ENCODE data around the gene GCH1. TPM values are rescaled to one million over a fixed set of nuclear protein-coding genes. Genes with fewer than 3 reads are reported as not detected.

The GCH1 gene
- polyA plus RNA-seq, 2 of the 4 experiments (the other 2 are of a cell fraction): 2.9 to 5.0 TPM

DNA sequence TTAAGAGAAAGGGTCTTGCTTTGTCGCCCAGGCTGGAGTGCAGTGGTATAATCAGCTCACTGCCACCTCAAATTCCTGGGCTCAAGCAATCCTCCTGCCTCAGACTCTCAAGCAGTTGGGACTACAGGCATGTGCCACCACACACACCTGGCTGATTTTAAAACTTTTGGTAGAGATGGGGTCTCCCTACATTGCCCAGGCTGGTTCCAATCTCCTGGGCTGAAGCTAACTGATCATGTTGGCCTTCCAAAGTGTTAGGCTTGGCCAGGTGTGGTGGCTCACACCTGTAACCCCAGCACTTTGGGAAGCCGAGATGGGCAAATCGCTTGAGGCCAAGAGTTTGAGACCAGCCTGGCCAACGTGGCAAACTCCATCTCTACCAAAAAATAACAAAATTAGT is 43.9 kb upstream of the GCH1 start:
- POLR2A ChIA-PET: no interaction called here
- no peak overlapping the region for H3K4me2 ChIP-seq
- H3K4me1 ChIP-seq: no peaks in the 10 kb centered on the region
- no peak for DNase-seq (ENCODE audit: low read depth in 1 of 2, low spot score in 1 of 2)
- no peaks in the 10 kb centered on the region for H3K9me3 ChIP-seq
- FAIRE-seq: no peak
- ATAC-seq: no peak
- TF ChIP-seq NR3C1 (IDR thresholded peaks at IDR 0.05): no peak
- no peak for TF ChIP-seq RFX5 (IDR thresholded peaks at IDR 0.05)
- TF ChIP-seq EHMT2 (IDR thresholded peaks at IDR 0.05; ENCODE audit: low read depth): no peak
- no peak for TF ChIP-seq HEYL (CRISPR knock-in tag; IDR thresholded peaks at IDR 0.05)
- CTCF ChIA-PET: no interaction called here
- no peak overlapping the region for H3K27ac ChIP-seq
- WGBS (ENCODE audit: missing lambda C conversion rate): 93% methylated on average over 4 of the region's 4 CpGs
- H3K4me3 ChIP-seq: no peak overlapping the region

DNA sequence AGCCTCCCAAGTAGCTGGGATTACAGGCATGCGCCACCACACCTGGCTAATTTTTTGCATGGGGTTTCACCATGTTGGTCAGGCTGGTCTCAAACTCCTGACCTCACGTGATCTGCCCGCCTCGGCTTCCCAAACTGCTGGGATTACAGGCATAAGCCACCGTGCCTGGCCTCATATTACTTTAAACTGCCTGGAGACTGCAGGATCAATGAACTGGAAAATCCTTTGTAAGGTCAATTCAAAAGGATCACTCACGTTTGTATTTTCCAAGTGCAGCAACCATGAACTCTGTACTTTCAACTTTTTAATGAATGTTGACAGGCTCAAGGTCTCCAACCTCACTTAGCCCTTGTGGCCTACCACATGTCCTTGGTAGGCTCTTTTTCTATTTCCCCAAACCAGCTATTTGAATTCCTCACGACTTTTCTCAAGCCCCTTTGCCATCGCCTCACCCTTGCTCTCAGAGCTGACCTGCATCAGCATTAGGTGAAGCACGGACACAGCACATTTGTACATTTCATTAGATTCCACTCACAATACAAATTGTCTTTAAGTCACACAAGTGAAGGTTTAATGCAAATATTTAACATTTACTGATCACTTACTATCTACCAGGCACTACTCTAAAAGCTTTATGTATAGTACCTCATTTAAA is 42.2 kb upstream of the GCH1 start:
- TF ChIP-seq EHF (CRISPR knock-in tag; IDR thresholded peaks at IDR 0.05): no peak
- TF ChIP-seq MAZ (IDR thresholded peaks at IDR 0.05; ENCODE audit: borderline replicate concordance, low read depth, low read length): no peak
- no peak for TF ChIP-seq GATA3 (IDR thresholded peaks at IDR 0.05; ENCODE audit: borderline replicate concordance)
- no peak for TF ChIP-seq EHMT2 (IDR thresholded peaks at IDR 0.05; ENCODE audit: low read depth)
- TF ChIP-seq RNF2 (IDR thresholded peaks at IDR 0.05; ENCODE audit: borderline replicate concordance, low read depth): no peak
- no peak for TF ChIP-seq MYC (IDR thresholded peaks at IDR 0.05; ENCODE audit: borderline replicate concordance, low read length)
- TF ChIP-seq, protein P1, sequence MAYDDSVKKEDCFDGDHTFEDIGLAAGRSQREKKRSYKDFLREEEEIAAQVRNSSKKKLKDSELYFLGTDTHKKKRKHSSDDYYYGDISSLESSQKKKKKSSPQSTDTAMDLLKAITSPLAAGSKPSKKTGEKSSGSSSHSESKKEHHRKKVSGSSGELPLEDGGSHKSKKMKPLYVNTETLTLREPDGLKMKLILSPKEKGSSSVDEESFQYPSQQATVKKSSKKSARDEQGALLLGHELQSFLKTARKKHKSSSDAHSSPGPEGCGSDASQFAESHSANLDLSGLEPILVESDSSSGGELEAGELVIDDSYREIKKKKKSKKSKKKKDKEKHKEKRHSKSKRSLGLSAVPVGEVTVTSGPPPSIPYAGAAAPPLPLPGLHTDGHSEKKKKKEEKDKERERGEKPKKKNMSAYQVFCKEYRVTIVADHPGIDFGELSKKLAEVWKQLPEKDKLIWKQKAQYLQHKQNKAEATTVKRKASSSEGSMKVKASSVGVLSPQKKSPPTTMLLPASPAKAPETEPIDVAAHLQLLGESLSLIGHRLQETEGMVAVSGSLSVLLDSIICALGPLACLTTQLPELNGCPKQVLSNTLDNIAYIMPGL (CRISPR knock-in tag; IDR thresholded peaks at IDR 0.05; ENCODE audit: borderline replicate concordance): no peak
- no peak for TF ChIP-seq SREBF2 (IDR thresholded peaks at IDR 0.05)
- TF ChIP-seq KDM5A (IDR thresholded peaks at IDR 0.05): no peak
- TF ChIP-seq, protein P2, sequence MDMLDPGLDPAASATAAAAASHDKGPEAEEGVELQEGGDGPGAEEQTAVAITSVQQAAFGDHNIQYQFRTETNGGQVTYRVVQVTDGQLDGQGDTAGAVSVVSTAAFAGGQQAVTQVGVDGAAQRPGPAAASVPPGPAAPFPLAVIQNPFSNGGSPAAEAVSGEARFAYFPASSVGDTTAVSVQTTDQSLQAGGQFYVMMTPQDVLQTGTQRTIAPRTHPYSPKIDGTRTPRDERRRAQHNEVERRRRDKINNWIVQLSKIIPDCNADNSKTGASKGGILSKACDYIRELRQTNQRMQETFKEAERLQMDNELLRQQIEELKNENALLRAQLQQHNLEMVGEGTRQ (IDR thresholded peaks at IDR 0.05): no peak
- no peak for TF ChIP-seq TFCP2L1 (CRISPR knock-in tag; IDR thresholded peaks at IDR 0.05)
- TF ChIP-seq, protein P3, sequence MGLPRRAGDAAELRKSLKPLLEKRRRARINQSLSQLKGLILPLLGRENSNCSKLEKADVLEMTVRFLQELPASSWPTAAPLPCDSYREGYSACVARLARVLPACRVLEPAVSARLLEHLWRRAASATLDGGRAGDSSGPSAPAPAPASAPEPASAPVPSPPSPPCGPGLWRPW (IDR thresholded peaks at IDR 0.05): no peak
- no peak overlapping the region for H3K4me3 ChIP-seq
- WGBS (ENCODE audit: missing lambda C conversion rate): 92% methylated on average over 9 of the region's 9 CpGs
- no peak overlapping the region for H3K27ac ChIP-seq
- DNase-seq (ENCODE audit: low read depth in 1 of 2, low spot score in 1 of 2): no peak
- H3K9me3 ChIP-seq: no peaks in the 10 kb centered on the region
- FAIRE-seq: no peak
- no peak overlapping the region for H3K4me2 ChIP-seq
- ChIA-PET POLR2A (no interaction called here), CTCF (interaction anchor here (0.7 to 1.2 kb wide), 2 partner anchors 12 to 1783 kb away, joined by 3 read pairs; no protein-coding TSS in a partner anchor)
- no peaks in the 10 kb centered on the region for H3K4me1 ChIP-seq
- ATAC-seq: no peak

DNA sequence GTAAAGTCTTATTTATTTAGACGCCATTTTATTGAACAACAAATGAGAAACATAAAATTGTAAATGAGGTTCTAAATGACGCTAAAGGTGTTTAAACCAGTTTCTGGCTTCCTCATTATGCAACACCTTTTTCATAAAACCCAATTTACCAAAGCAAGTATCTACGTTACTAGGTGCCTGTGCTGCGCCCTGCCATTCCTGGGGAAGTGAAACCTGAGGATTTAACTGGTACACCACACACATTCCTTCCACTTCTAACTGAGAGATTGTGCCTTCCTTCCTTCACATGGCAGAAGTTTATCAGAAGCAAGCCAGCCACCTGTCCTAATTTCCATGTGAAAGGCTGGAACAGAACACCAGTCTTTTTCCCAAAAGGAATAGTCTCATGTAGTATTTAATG is 40.3 kb upstream of the GCH1 start:
- Histone ChIP-seq H3K4me1 (no peaks in the 10 kb centered on the region), H3K4me3 (no peak overlapping the region), H3K27ac (no peak overlapping the region), H3K9me3 (no peaks in the 10 kb centered on the region), H3K4me2 (no peak overlapping the region)
- POLR2A ChIA-PET: no interaction called here
- no peak for FAIRE-seq
- CTCF ChIA-PET: no interaction called here
- no peak for ATAC-seq
- no peak for DNase-seq (ENCODE audit: low read depth in 1 of 2, low spot score in 1 of 2)
- TF ChIP-seq MAFK (IDR thresholded peaks at IDR 0.05; ENCODE audit: partially characterized antibody) (no peak), GATA3 (IDR thresholded peaks at IDR 0.05; ENCODE audit: borderline replicate concordance) (no peak), CEBPB (IDR thresholded peaks at IDR 0.05) (no peak), HDAC2 (IDR thresholded peaks at IDR 0.05) (no peak), POLR2A (IDR thresholded peaks at IDR 0.05; ENCODE audit: low read length) (no peak), TP53 (CRISPR knock-in tag; IDR thresholded peaks at IDR 0.05) (no peak), ZFP36 (IDR thresholded peaks at IDR 0.05; ENCODE audit: borderline replicate concordance, partially characterized antibody) (no peak)
- TF ChIP-seq, protein P4, sequence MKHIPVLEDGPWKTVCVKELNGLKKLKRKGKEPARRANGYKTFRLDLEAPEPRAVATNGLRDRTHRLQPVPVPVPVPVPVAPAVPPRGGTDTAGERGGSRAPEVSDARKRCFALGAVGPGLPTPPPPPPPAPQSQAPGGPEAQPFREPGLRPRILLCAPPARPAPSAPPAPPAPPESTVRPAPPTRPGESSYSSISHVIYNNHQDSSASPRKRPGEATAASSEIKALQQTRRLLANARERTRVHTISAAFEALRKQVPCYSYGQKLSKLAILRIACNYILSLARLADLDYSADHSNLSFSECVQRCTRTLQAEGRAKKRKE (CRISPR knock-in tag; IDR thresholded peaks at IDR 0.05; ENCODE audit: low read depth): no peak
- TF ChIP-seq, protein P5, sequence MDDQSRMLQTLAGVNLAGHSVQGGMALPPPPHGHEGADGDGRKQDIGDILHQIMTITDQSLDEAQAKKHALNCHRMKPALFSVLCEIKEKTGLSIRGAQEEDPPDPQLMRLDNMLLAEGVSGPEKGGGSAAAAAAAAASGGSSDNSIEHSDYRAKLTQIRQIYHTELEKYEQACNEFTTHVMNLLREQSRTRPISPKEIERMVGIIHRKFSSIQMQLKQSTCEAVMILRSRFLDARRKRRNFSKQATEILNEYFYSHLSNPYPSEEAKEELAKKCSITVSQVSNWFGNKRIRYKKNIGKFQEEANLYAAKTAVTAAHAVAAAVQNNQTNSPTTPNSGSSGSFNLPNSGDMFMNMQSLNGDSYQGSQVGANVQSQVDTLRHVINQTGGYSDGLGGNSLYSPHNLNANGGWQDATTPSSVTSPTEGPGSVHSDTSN (IDR thresholded peaks at IDR 0.05): no peak
- TF ChIP-seq, protein P6, sequence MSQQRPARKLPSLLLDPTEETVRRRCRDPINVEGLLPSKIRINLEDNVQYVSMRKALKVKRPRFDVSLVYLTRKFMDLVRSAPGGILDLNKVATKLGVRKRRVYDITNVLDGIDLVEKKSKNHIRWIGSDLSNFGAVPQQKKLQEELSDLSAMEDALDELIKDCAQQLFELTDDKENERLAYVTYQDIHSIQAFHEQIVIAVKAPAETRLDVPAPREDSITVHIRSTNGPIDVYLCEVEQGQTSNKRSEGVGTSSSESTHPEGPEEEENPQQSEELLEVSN (IDR thresholded peaks at IDR 0.05; ENCODE audit: borderline replicate concordance, low read depth): no peak
- 94% methylated on average over 4 of the region's 4 CpGs for WGBS (ENCODE audit: missing lambda C conversion rate)

All from A549 (cell line).